Neuronal stem cell (in vitro differentiated cells): ENCODE measurements around the gene DCLK1.

Source experiments
- DNase-seq: peaks from one replicate; pipeline ENCODE4 v3.0.0-alpha.2; 2013; ENCODE audit warnings: low spot score
- H2AFZ ChIP-seq: one replicate; pipeline ENCODE4 v1.6.1; 2013; ENCODE audit warnings: mild to moderate bottlenecking, low read length, inconsistent platforms
- H2AK5ac ChIP-seq: 2 replicates; pipeline ENCODE4 v1.6.1; 2013; ENCODE audit warnings: low read depth, mild to moderate bottlenecking, inconsistent platforms, low read length, moderate library complexity, mixed read lengths
- H2BK120ac ChIP-seq: 2 replicates; pipeline ENCODE4 v1.6.1; 2013; ENCODE audit warnings: low read depth, mild to moderate bottlenecking, inconsistent platforms, low read length, moderate library complexity, mixed read lengths
- H2BK12ac ChIP-seq: one replicate; pipeline ENCODE4 v1.6.1; 2013; ENCODE audit warnings: low read length, inconsistent platforms
- H2BK15ac ChIP-seq: 2 replicates; pipeline ENCODE4 v1.6.1; 2013; ENCODE audit warnings: mild to moderate bottlenecking, low read length, inconsistent platforms, mixed read lengths
- H2BK5ac ChIP-seq: one replicate; pipeline ENCODE4 v1.6.1; 2013; ENCODE audit warnings: inconsistent platforms, mild to moderate bottlenecking, low read length, moderate library complexity
- H3K14ac ChIP-seq: one replicate; pipeline ENCODE4 v1.6.1; 2013; ENCODE audit warnings: low read length, inconsistent platforms
- H3K18ac ChIP-seq: 2 replicates; pipeline ENCODE4 v1.6.1; 2013; ENCODE audit warnings: low read length, inconsistent platforms
- H3K23ac ChIP-seq: 2 replicates; pipeline ENCODE4 v1.6.1; 2013; ENCODE audit warnings: low read depth, mild to moderate bottlenecking, mixed read lengths, low read length, inconsistent platforms; ENCODE audit not compliant: poor library complexity
- H3K27ac ChIP-seq: replicated peaks from 3 replicates; pipeline ENCODE4 v1.5.1; 2013; ENCODE audit warnings: low read length, inconsistent platforms
- H3K27me3 ChIP-seq, 3 experiments: 2 replicates each; pipeline ENCODE4 v1.6.1; 2013; ENCODE audit warnings: low read length in 3 of 3, mild to moderate bottlenecking in 2 of 3, inconsistent platforms in 1 of 3, low read depth in 1 of 3, mixed read lengths in 1 of 3, moderate library complexity in 1 of 3; ENCODE audit not compliant: control insufficient read depth in 3 of 3, insufficient read depth in 3 of 3
- H3K36me3 ChIP-seq, 2 donors: replicated peaks in 1 of 2; 2 replicates each; pipeline ENCODE4 v1.6.1; 2013; ENCODE audit warnings: low read length in 2 of 2; ENCODE audit not compliant: control insufficient read depth in 2 of 2, insufficient read depth in 2 of 2
- H3K4ac ChIP-seq: 2 replicates; pipeline ENCODE4 v1.6.1; 2013; ENCODE audit warnings: inconsistent platforms, mild to moderate bottlenecking, low read length, moderate library complexity
- H3K4me1 ChIP-seq, 2 donors: 1 replicate in 1 of 2; 2 replicates in 1 of 2; pipeline ENCODE4 v1.6.1; 2013; ENCODE audit warnings: low read length in 2 of 2, low read depth in 1 of 2; ENCODE audit not compliant: control insufficient read depth in 2 of 2, insufficient read depth in 1 of 2
- H3K4me2 ChIP-seq: one replicate; pipeline ENCODE4 v1.6.1; 2013; ENCODE audit warnings: mild to moderate bottlenecking, low read length, inconsistent platforms; ENCODE audit not compliant: insufficient read depth, poor library complexity, severe bottlenecking
- H3K4me3 ChIP-seq, 2 donors: 2 replicates each; pipeline ENCODE4 v1.5.1; 2013; ENCODE audit warnings: low read length in 2 of 2, mild to moderate bottlenecking in 2 of 2, inconsistent platforms in 1 of 2, moderate library complexity in 1 of 2
- H3K79me1 ChIP-seq: one replicate; pipeline ENCODE4 v1.6.1; 2013; ENCODE audit warnings: low read depth, mild to moderate bottlenecking, inconsistent platforms, low read length, moderate library complexity
- H3K9ac ChIP-seq: one replicate; pipeline ENCODE4 v1.6.1; 2013; ENCODE audit warnings: mild to moderate bottlenecking, low read depth, low read length, inconsistent platforms; ENCODE audit not compliant: poor library complexity
- H3K9me3 ChIP-seq, 2 donors: replicated peaks in 1 of 2; 2 replicates each; pipeline versions ENCODE3 to v1.6.1; 2013; ENCODE audit warnings: low read length in 2 of 2, mild to moderate bottlenecking in 2 of 2, inconsistent platforms in 1 of 2, low read depth in 1 of 2, mixed read lengths in 1 of 2, moderate library complexity in 1 of 2; ENCODE audit not compliant: control insufficient read depth in 2 of 2, insufficient read depth in 1 of 2
- H4K8ac ChIP-seq: one replicate; pipeline ENCODE4 v1.6.1; 2013; ENCODE audit warnings: low read depth, mild to moderate bottlenecking, inconsistent platforms, low read length, moderate library complexity
- H4K91ac ChIP-seq: one replicate; pipeline ENCODE4 v1.6.1; 2013; ENCODE audit warnings: low read length, low read depth, mild to moderate bottlenecking, inconsistent platforms; ENCODE audit not compliant: poor library complexity
- WGBS, 2 donors: extraction: QIAGEN DNeasy Blood & Tissue Kit; methylation state at CpG; one replicate each; pipeline ENCODE4 v1.1.7; 2013; ENCODE audit warnings: missing lambda C conversion rate in 2 of 2, mixed read lengths in 1 of 2; ENCODE audit not compliant: insufficient read length in 2 of 2, insufficient replicate concordance in 1 of 2; ENCODE audit errors: extremely low coverage in 2 of 2; 5-methylcytosine and 5-hydroxymethylcytosine counted together

The DCLK1 gene

GRCh38 chr13:35945368-35945767 lies 185.8 kb downstream of the DCLK1 start:
- H4K8ac ChIP-seq, result no peak overlapping the region
- H2BK120ac ChIP-seq, result no peak overlapping the region
- no peak overlapping the region for H2BK12ac ChIP-seq
- no peak overlapping the region for H3K9ac ChIP-seq
- peaks cover 2 to 7% of the 10 kb centered on the region in 2 donors for H3K9me3 ChIP-seq
- no peak overlapping the region for H3K23ac ChIP-seq
- H3K27me3 ChIP-seq, result no peaks in the 10 kb centered on the region
- DNase-seq, result no peak
- H3K18ac ChIP-seq, result peak overlapping the region; percentile 58
- H3K27ac ChIP-seq, result no peak overlapping the region
- H3K4me1 ChIP-seq, result no peaks in the 10 kb centered on the region
- H3K79me1 ChIP-seq, result no peaks in the 10 kb centered on the region
- no peak overlapping the region for H3K14ac ChIP-seq
- no CpG with 5 or more reads among the region's 4 CpGs for WGBS, 2 donors
- no peak overlapping the region for H3K4ac ChIP-seq
- H3K4me3 ChIP-seq, result no peak overlapping the region
- H2BK5ac ChIP-seq, result no peak overlapping the region
- no peak overlapping the region for H3K4me2 ChIP-seq
- H3K36me3 ChIP-seq, result no peaks in the 10 kb centered on the region
- H2BK15ac ChIP-seq, result no peak overlapping the region
- no peak overlapping the region for H2AFZ ChIP-seq
- no peak overlapping the region for H4K91ac ChIP-seq
- H2AK5ac ChIP-seq, result no peak overlapping the region

- no peak overlapping the region for H2AFZ ChIP-seq
- no peak overlapping the region for H3K4me2 ChIP-seq
- no peak overlapping the region for H2AK5ac ChIP-seq
- DNase-seq, result no peak
- no peak overlapping the region for H3K27ac ChIP-seq
- no peak overlapping the region for H2BK120ac ChIP-seq
- H3K18ac ChIP-seq, result no peak overlapping the region
- H3K4ac ChIP-seq, result no peak overlapping the region
- peaks cover 2 to 7% of the 10 kb centered on the region in 2 donors for H3K9me3 ChIP-seq
- H3K9ac ChIP-seq, result no peak overlapping the region
- no CpG with 5 or more reads among the region's 10 CpGs for WGBS, 2 donors
- no peaks in the 10 kb centered on the region for H3K4me1 ChIP-seq
- no peak overlapping the region for H4K91ac ChIP-seq
- no peaks in the 10 kb centered on the region for H3K36me3 ChIP-seq
- H3K23ac ChIP-seq, result no peak overlapping the region
- no peak overlapping the region for H3K4me3 ChIP-seq
- H4K8ac ChIP-seq, result no peak overlapping the region
- H2BK12ac ChIP-seq, result no peak overlapping the region
- H3K14ac ChIP-seq, result no peak overlapping the region
- no peak overlapping the region for H2BK15ac ChIP-seq
- H3K27me3 ChIP-seq, result no peaks in the 10 kb centered on the region
- no peak overlapping the region for H2BK5ac ChIP-seq
- H3K79me1 ChIP-seq, result no peaks in the 10 kb centered on the region
Measured at GRCh38 chr13:35941374-35941773, 189.8 kb downstream of the DCLK1 start.

GRCh38 chr13:35940734-35941133 lies 190.4 kb downstream of the DCLK1 start:
- H3K9me3 ChIP-seq, result peaks cover 2 to 7% of the 10 kb centered on the region in 2 donors
- H3K4me1 ChIP-seq, result no peaks in the 10 kb centered on the region
- no peaks in the 10 kb centered on the region for H3K27me3 ChIP-seq
- H2BK15ac ChIP-seq, result no peak overlapping the region
- no peak overlapping the region for H3K4ac ChIP-seq
- H2AFZ ChIP-seq, result no peak overlapping the region
- H3K18ac ChIP-seq, result no peak overlapping the region
- no peak overlapping the region for H4K8ac ChIP-seq
- no peak overlapping the region for H2BK12ac ChIP-seq
- no peak overlapping the region for H3K23ac ChIP-seq
- H3K79me1 ChIP-seq, result no peaks in the 10 kb centered on the region
- no peaks in the 10 kb centered on the region for H3K36me3 ChIP-seq
- H3K27ac ChIP-seq, result no peak overlapping the region
- no peak overlapping the region for H2BK5ac ChIP-seq
- H3K14ac ChIP-seq, result no peak overlapping the region
- no peak overlapping the region for H2BK120ac ChIP-seq
- no peak overlapping the region for H3K4me3 ChIP-seq
- no peak overlapping the region for H4K91ac ChIP-seq
- H2AK5ac ChIP-seq, result no peak overlapping the region
- no CpG with 5 or more reads among the region's 4 CpGs for WGBS, 2 donors
- no peak overlapping the region for H3K9ac ChIP-seq
- no peak for DNase-seq
- H3K4me2 ChIP-seq, result no peak overlapping the region

- no peak overlapping the region for H3K18ac ChIP-seq
- H2AFZ ChIP-seq, result no peak overlapping the region
- no peak overlapping the region for H3K4me3 ChIP-seq
- H3K9me3 ChIP-seq, result no peaks in the 10 kb centered on the region
- no peak for DNase-seq
- H2AK5ac ChIP-seq, result no peak overlapping the region
- no CpG with 5 or more reads among the region's 3 CpGs for WGBS, 2 donors
- no peak overlapping the region for H3K4ac ChIP-seq
- no peak overlapping the region for H4K91ac ChIP-seq
- no peak overlapping the region for H3K4me2 ChIP-seq
- no peak overlapping the region for H4K8ac ChIP-seq
- no peak overlapping the region for H3K9ac ChIP-seq
- H3K4me1 ChIP-seq, result no peaks in the 10 kb centered on the region
- no peak overlapping the region for H2BK12ac ChIP-seq
- no peak overlapping the region for H3K14ac ChIP-seq
- no peak overlapping the region for H3K23ac ChIP-seq
- no peak overlapping the region for H2BK5ac ChIP-seq
- H3K27me3 ChIP-seq, result no peaks in the 10 kb centered on the region
- H3K79me1 ChIP-seq, result no peaks in the 10 kb centered on the region
- H3K36me3 ChIP-seq, result no peaks in the 10 kb centered on the region
- H2BK120ac ChIP-seq, result no peak overlapping the region
- H2BK15ac ChIP-seq, result no peak overlapping the region
- no peak overlapping the region for H3K27ac ChIP-seq
Measured at GRCh38 chr13:35936246-35936978, 194.8 kb downstream of the DCLK1 start.
